ENCODE results near the gene UBR2. TPM values are rescaled to one million over a fixed set of nuclear protein-coding genes. Genes with fewer than 3 reads are reported as not detected.

Gene UBR2
- total and polyA plus RNA-seq, 2 donors (not counting 3 experiments of a cell fraction or from before 2014, with no cell fraction given): 8.0 to 22.3 TPM

DNA sequence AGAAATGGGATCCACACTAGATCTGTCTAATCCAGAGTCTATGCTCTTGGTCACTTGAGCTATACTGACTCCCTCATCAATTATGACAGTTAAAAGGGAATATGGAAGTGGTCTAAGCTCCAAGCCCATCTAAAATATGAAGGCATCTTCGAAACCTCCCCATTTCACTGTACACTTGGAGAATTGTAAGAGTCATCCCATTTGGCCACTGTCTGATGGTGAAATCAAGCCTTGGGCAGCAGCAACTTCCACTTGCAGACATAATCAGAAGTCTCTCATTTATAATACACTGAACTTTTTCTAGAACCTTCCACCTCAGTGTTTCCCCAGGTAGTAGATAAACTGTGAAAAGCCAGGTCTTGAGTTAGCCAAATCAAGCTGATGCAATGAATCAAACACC lies 26.3 kb upstream of the UBR2 start:
- Histone ChIP-seq H3K27ac (ENCODE audit: insufficient read depth, low read depth, low read length) (no peak overlapping the region), H4K20me1 (replicated peaks; ENCODE audit: control insufficient read depth, extremely low read depth, insufficient read depth, low read length) (no peaks in the 10 kb centered on the region), H3K79me2 (ENCODE audit: control insufficient read depth, insufficient read depth, low read length) (no peaks in the 10 kb centered on the region), H3K36me3 (ENCODE audit: control insufficient read depth in 2 of 2, extremely low read depth in 1 of 2, insufficient read depth in 2 of 2, low read length in 2 of 2) (no peaks in the 10 kb centered on the region), H2AFZ (ENCODE audit: low read depth, low read length) (peak overlapping the region; percentile 95), H3K9me3 (replicated peaks; ENCODE audit: control insufficient read depth, insufficient read depth, low read length) (no peaks in the 10 kb centered on the region), H3K4me2 (ENCODE audit: insufficient read depth, low read length) (peak overlapping the region; percentile 81), H3K27me3 (ENCODE audit: control insufficient read depth in 2 of 2, insufficient read depth in 2 of 2, low read length in 2 of 2) (no peaks in the 10 kb centered on the region), H3K4me3 (replicated peaks in 1 of 3; ENCODE audit: insufficient read depth in 1 of 3, low read depth in 1 of 3, low read length in 3 of 3) (peak overlapping the region in 1 of 3 experiments; percentile 30), H3K4me1 (ENCODE audit: control insufficient read depth, extremely low read depth, insufficient read depth, low read length) (peaks cover 10% of the 10 kb centered on the region), H3K9ac (replicated peaks; ENCODE audit: extremely low read depth, insufficient read depth, low read length) (no peak overlapping the region), H3K9me1 (replicated peaks; ENCODE audit: control insufficient read depth, extremely low read depth, insufficient read depth, low read length) (no peaks in the 10 kb centered on the region)
- TF ChIP-seq POLR2AphosphoS5 (IDR thresholded peaks at IDR 0.05; ENCODE audit: insufficient read depth, low read depth, low read length): no peak
- no peak for TF ChIP-seq POLR2A (IDR thresholded peaks at IDR 0.05; ENCODE audit: low read depth, low read length)
- no peak for TF ChIP-seq MYC (IDR thresholded peaks at IDR 0.05; ENCODE audit: low read depth, low read length)
- no peak for TF ChIP-seq MAX (IDR thresholded peaks at IDR 0.05; ENCODE audit: insufficient read depth, insufficient read length)
- TF ChIP-seq FOS (IDR thresholded peaks at IDR 0.05; ENCODE audit: borderline replicate concordance, insufficient read depth, low read length): no peak
- TF ChIP-seq JUN (IDR thresholded peaks at IDR 0.05; ENCODE audit: borderline replicate concordance, insufficient read depth, insufficient read length, low read depth): no peak
- TF ChIP-seq EZH2 (IDR thresholded peaks at IDR 0.05; ENCODE audit: borderline replicate concordance, low read depth, low read length, severe bottlenecking): no peak
- TF ChIP-seq CTCF (IDR thresholded peaks at IDR 0.05; ENCODE audit: extremely low read depth in 1 of 2, insufficient read depth in 1 of 2, low read depth in 1 of 2, low read length in 2 of 2): no peak
- TF ChIP-seq GATA2 (IDR thresholded peaks at IDR 0.05; ENCODE audit: insufficient read depth, insufficient read length, low read depth, low read length): no peak
- ChIA-PET POLR2A (no interaction called here), CTCF (interaction anchor here (9.4 kb wide), 1 partner anchor 10 kb away, joined by 117 read pairs; no protein-coding TSS in a partner anchor)
- dilution Hi-C loops (cut with MboI; ENCODE audit: extremely low pct_ligation_motif_present, low sequenced_read_pairs): no loop called here
- BruUV-seq (replicated peaks): no TSS peak
- FAIRE-seq: no peak
- intact Hi-C loops (cut with micrococcal nuclease): no loop called here
- DNase-seq (ENCODE audit: low read depth, low spot score): no peak

All from endothelial cell of umbilical vein (primary cell).